Colon (tissue), 2 donors: ENCODE measurements around the gene LRRFIP1.
"Not testable (repeated sequence)": the region's sequence is repeated elsewhere in the genome, so short reads cannot be mapped to it uniquely, and the experiment has no call there.

Experiments
- FAIRE-seq: peaks from 2 replicates; lab custom pipeline; 2012; peaks lifted over from hg19 to GRCh38; lab: Jason Lieb, UNC
- donor health status: control.
- donor health status: control.

Gene LRRFIP1

DNA sequence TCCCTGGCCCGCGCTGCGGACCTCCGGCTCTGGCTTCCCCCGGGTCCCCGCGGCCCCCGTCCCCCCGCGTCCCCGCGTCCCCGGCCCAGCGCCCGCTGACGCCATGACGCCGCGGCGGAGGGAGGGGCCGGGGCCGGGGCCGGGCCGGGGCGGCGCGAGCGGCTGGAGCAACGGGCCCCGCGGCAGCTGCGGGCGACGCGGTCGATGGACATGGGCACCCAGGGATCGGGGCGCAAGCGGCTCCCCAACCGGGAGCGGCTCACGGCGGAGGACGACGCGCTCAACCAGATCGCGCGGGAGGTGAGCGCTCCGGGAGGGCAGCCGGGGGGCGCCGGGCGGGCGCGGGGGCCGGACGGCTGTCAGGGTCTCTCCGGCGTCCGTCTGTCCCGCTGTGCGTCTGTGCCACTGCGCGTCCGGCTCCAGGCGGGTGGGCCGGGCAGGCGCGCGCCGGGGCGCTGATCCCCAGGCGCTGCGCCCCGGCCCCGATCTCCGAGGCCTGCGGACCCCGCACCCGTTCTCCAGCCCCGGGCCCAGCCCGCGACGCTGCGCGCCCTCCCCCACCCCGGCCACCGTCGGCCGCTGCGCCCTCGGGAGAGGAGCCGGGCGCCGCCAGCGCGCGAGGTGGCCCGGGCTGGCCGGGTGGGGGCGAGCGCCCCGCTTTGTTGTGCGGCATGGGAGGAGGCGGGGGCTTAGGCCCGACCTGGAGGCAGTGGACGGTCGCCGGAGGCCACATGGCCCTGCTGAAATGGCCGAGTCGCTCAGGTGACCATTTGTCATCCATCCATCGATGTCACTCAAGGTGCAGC is at the start of gene LRRFIP1:
Gene LRRFIP1, plus strand, starts transcription at position 147 of the 806 bp plus-strand sequence. Its CDS starts 58 bp downstream, at position 205.
- FAIRE-seq = no peak

- no peak for FAIRE-seq
Observed at GRCh38 chr2:237577956-237578870, 49.2 kb upstream of the LRRFIP1 start.

- no peak for FAIRE-seq
Observed at GRCh38 chr2:237581326-237581725, 46.1 kb upstream of the LRRFIP1 start.

GRCh38 chr2:237581751-237582746 is 45.3 kb upstream of the LRRFIP1 start:
- no peak for FAIRE-seq

DNA sequence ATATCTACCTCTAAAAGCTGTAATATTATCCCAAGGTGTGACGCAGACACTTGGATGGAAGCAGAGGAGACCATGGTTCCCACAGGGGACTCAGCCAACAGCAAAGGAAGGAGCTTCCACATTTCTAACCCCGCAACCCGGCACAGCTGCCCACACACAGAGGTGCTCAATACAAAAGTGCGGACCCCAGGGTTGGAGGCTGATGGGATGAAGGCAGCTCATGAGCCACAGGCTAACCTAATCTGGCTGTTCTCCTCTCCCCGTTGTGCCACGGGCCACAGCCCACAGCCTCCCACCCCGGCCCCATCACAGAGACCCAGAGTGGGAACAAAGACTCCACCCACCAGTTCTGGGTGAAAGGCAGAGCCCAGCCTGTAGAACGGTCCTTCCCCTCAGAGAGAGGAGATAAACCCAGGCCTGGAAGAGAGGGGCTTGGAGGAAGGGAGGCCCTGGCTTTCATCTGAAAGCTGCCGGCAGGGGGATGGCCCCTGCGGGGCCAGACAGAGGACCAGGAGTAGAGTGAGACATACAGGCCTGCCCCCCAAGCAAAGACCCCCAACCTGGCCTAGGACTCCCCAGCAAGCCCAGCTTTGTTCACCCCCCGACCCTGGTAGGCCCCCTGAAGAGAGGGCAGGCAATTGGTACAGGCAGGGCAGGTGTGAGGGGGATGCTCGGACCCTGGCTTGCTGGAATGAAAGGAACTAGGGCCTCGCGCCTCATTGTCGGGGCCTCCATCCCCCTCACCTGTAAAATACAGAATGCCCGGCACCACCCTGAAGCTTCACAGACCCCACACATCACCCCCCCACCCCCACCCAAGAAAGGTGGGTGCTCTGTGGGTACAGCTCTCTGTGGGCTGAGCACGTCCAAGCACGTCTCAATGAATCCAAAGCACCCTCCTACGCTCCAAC is 43.7 kb upstream of the LRRFIP1 start:
- FAIRE-seq = no peak

DNA sequence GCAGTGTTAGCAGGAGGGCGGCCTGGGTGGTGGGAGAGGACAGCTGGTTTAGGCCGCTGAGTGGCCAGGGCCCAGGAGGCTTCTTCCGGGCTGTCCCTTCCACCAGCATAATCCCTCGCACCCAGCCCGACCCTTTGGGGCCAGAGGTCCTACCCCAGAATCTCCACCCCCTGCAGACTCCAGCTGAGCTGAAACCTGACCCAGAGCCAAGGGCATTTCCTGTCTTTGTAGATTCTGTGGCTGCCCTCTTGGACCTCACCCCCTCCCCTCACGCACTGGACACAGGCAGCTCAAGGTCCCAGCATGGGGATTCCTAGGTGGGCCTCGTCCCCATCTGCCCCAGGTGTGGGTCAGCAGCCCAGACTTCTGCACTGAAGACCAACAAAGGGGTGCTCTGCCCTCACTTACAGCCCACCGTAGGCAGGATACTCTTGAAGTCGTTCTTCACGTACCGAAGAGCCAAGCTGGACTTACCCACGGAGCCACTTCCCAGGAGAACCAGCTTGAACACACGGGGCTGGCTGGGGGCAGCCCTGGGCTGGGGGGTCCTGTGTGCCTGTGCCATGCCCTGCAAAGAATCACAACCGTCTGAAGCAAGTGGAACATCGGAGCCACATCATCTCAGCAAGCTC is 41.7 kb upstream of the LRRFIP1 start:
- no peak for FAIRE-seq

- FAIRE-seq = no peak
Observed at GRCh38 chr2:237588044-237588696, 39.2 kb upstream of the LRRFIP1 start.

DNA sequence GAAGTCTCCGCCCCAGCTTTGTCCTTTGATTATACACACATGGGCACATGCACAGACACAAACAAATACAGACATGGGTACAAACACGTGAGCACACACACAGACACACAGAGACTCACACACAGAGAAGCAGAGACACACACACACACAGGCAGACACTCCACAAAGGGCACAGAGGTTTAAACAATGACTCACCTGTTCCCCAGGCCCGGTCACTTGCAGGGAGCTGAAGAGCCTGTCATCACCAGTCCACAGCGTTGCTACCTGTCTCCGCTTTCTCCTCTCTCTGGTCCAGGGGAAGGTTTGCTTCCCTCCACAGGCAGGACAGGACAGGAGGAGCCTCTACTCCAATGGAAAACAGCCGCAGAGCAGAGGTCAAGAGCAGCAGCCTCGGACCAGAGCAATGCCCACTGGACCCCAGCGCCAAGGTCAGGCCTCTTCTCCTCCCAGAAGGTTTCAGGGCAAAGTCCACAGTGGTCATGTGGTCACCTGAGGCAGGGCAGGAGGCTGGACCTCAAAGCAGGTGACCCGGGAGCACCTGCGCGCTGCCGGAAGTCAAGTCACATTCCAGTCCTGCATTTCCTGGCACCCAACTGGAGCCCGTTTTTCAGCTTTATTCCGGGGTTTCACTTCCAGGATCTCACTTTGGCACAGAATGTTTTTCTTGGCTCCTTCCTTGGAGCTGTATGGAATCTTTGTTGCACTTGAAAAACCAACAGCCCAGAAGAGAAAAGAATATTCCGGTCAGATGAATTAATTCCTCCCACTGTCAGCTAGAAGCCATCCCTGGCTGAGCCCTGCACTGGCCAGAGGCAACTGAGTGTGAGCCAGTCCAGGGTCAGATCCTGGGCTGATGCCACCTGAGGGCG is 36.9 kb upstream of the LRRFIP1 start, which contains the start of gene RAB17:
Gene RAB17, minus strand, starts transcription at position 463 of the 869 bp plus-strand sequence. CDS start 4,580 bp downstream, outside the sequence.
- FAIRE-seq = no peak

DNA sequence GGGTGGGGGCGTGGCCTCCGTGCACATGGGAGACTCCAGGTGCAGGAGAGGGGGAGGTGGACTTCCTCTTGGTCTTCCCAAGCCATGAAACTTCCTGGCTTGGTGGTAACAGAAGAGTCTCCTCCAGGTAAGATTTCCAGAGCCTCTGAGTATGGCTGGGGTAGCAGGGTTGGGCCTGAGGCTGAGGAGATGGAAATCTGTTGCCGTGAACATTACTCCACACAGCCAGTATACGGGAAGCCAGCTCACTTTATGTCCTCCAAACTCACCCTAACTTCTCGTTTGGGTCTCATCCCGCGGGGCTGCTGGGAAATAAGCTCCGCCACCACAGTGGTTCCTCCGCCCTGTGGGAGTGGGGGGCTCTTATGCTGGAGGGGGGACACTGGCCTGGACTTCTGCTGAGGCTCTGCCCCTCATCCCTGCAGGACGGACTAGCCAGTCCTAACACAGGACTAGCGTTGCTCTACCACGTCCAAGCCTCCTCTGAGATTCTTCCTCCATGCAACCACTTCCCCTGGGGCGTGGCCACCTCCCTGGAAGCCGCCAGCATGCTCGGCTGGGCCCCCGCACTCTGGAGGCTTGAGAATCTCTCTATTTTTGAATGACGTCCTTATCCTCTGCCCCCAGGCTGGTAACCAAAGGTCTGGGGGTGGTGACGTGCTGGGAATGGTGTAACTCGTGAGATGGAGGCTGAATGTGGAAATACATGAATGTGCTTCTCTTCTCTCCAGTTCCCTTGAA is 36.1 kb upstream of the LRRFIP1 start:
- no peak for FAIRE-seq

- no peak for FAIRE-seq
Observed at GRCh38 chr2:237592425-237592980, 34.9 kb upstream of the LRRFIP1 start.

DNA sequence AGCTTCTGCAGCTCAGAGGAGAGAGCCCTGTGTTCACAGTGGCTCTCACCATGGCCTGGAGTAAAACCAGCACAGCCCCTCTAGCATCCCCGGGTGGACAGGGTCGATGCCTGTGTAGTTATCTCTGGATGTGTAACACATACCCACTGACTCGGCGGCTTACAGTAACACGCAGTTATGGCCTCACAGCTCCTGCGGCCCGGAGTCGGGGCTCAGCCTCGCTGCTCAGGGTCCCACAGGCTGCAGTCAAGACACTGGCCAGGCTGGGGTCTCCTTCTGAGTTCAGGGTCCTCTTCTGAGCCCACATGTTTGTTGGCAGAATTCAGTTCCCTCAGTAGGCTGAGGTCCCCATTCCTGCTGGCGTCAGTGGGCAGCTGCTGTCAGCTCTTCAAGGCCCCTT is 34.4 kb upstream of the LRRFIP1 start:
- FAIRE-seq = no peak

- FAIRE-seq = no peak
Observed at GRCh38 chr2:237593596-237594320, 33.6 kb upstream of the LRRFIP1 start.

DNA sequence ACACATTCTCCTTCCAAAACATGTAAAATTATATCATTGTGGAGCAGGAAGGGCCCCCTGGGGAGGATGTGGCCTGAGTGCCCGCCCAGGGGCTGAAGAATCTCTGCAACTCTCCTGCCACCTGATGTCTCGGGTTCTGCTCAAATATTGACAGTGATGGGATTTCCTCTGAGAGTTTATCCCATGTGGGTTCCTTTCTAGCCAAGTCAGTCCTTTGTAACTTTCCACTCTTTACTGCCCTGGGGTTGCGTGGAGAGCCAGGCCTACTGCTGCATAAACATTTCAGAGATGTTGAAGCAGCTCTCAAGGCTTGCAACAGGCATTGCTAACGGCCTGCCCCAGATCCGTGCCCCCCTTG is 32.9 kb upstream of the LRRFIP1 start:
- FAIRE-seq = no peak

DNA sequence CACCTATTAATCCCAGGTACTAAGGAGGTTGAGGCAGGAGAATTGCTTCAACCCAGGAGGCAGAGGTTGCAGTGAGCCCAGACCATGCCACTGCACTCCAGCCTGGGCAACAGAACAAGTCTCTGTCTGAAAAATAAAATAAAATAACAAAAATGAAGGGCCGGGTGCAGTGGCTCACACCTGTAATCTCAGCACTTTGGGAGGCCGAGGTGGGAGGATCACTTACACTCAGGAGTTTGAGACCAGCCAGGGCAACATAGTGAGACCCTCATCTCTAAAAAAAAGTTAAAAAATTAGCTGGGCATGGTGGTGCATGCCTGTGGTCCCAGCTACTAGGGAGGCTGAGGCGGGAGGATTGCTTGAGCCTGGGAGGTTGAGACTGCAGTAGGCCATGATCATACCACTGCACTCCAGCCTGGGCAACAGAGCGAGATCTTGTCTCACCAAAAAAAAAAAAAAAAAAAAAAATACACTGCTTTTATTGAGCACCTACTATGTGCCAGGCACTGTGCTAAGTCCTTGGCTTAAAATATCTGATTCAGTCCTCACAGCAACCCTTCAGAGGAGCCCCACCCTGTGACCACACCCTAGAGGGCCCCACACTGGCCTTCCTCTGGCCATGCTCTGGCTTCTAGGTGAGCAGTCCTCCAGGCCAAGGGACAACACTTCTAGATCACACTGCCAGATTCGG is 31.4 kb upstream of the LRRFIP1 start:
- not testable (repeated sequence) for FAIRE-seq

GRCh38 chr2:237596520-237597195 is 30.7 kb upstream of the LRRFIP1 start:
- no peak for FAIRE-seq
